GM19193 (cell line): ENCODE data around the gene NME3.

Experiments used
- POLR2A ChIP-seq: IDR thresholded peaks from 4 replicates; pipeline ENCODE4 v1.6.1; 2011; ENCODE audit not compliant: insufficient read depth, insufficient read length; ENCODE audit errors: extremely low read depth

NME3 gene

DNA sequence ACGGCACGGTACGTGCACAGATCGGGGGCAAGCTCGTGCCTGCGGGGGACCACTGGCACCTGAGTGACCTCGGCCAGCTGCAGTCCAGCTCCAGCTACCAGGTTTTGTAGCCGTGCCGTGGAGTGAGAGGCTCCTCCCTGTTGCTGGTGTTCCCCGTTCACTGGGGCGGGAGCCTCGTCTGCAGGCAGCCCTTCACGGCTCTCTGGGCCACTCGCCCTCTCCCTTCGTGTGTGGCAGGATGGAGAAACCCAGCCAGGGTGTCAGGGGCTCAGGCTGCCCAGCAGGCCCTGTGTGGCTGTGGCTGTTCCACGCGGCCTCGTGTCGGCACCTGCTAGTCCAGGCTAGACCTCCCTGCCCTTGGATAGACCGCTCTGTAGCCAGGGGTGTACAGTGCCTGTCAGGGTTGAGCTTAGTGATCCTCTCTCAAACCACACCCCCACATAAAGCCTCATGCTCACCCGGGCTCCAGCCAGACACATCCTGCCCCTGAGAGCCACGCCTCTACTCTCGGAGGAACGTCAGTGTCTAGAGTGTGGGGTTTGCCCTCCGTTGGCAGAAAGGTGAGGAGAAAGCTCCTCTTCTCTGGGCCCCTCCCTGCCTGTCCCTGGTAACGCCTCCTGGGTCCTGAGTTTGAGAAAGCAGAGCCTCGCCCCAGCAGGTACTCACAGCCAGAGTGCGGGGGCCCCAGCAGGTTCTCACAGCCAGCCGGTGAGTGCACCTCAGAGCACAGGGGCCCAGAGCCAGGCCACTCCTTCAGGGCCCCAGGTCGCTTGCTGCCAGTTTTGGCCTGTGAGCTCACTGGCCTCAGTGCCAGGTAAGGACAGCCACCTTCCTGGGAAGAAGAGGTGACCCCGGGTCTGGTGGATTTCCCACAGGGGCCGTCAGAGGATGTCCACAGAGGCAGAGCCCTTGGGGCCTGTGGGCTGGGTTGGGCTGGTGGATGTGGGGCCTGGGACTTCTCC, 27.7 kb downstream of the NME3 start:
- no peak for TF ChIP-seq POLR2A

GRCh38 chr16:1741553-1742165, 29.7 kb downstream of the NME3 start:
- TF ChIP-seq POLR2A: no peak

GRCh38 chr16:1740781-1741490, 30.4 kb downstream of the NME3 start:
- no peak for TF ChIP-seq POLR2A

DNA sequence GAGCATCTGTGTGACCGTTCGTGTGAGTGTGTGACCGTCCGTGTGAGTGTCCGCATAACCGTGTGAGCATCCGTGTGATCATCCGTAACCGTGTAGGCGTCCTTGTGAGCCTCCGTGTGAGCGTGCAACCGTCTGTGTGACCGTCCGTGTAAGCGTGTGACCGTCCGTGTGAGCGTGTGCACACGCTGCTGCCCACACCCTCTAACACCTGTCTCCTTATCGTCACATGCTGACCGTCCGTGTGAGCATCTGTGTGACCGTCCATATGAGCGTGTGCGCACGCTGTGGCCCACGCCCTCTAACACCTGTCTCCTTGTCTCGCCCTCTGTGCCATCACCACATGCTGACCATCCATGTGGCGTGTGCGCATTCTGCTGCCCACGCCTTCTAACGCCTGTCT, 31.1 kb downstream of the NME3 start:
- no peak for TF ChIP-seq POLR2A

- TF ChIP-seq POLR2A: no peak
Observed at GRCh38 chr16:1734816-1735215, 36.5 kb downstream of the NME3 start.

- no peak for TF ChIP-seq POLR2A
Observed at GRCh38 chr16:1734123-1734522, 37.2 kb downstream of the NME3 start.

GRCh38 chr16:1732071-1732470, 39.3 kb downstream of the NME3 start:
- TF ChIP-seq POLR2A: no peak

GRCh38 chr16:1731603-1732002, 39.7 kb downstream of the NME3 start:
- no peak for TF ChIP-seq POLR2A

- TF ChIP-seq POLR2A: no peak
Observed at GRCh38 chr16:1731073-1731472, 40.3 kb downstream of the NME3 start.

GRCh38 chr16:1729445-1729844, 41.9 kb downstream of the NME3 start:
- no peak for TF ChIP-seq POLR2A

GRCh38 chr16:1729026-1729425, 42.3 kb downstream of the NME3 start:
- no peak for TF ChIP-seq POLR2A

DNA sequence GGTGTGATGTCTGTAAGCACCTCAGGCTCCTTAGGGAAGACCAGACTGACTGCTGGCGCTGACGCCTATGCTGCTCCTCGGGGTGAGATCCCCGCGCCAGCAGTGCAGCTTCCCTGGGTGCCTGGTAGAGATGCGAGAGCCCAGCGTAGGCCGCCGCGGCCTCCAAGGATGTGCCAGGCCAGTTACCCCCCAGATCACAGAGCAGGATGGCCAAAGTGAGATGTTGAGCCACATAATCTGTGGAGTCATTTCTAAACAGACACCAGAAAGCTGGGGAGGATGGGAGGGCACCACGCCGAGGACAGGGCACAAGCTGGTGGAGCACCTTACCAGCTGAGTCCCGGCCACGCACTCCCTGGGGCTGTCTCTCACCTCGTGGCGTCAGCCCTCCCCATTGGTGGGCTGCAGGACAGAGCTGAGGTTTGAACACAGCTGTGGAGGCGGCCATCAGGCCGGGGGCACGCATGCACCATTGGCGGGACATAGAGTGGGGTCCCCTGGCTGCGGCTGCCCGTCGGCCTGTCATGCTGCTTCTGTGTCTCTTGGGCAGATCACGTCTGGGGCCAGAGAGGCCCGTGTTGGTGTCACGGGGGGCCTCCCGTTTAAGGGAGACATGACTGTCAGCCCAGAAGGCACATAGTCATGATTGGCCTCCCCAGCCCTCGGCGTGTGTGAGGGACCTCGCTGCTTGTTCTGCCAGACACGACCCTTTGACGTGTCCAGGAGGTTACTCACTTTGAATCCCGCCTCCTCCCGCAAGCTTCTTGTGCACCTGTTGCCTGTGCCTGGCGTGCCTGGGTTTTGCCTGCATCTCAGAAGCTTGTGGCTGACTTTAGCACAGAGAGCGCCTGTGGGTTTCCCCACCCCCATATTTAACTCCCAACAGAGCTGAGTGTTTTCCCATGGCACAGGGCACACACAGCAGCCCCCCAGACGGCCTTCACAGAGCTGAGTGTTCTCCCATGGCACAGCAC, 43.4 kb downstream of the NME3 start:
- TF ChIP-seq POLR2A: no peak

DNA sequence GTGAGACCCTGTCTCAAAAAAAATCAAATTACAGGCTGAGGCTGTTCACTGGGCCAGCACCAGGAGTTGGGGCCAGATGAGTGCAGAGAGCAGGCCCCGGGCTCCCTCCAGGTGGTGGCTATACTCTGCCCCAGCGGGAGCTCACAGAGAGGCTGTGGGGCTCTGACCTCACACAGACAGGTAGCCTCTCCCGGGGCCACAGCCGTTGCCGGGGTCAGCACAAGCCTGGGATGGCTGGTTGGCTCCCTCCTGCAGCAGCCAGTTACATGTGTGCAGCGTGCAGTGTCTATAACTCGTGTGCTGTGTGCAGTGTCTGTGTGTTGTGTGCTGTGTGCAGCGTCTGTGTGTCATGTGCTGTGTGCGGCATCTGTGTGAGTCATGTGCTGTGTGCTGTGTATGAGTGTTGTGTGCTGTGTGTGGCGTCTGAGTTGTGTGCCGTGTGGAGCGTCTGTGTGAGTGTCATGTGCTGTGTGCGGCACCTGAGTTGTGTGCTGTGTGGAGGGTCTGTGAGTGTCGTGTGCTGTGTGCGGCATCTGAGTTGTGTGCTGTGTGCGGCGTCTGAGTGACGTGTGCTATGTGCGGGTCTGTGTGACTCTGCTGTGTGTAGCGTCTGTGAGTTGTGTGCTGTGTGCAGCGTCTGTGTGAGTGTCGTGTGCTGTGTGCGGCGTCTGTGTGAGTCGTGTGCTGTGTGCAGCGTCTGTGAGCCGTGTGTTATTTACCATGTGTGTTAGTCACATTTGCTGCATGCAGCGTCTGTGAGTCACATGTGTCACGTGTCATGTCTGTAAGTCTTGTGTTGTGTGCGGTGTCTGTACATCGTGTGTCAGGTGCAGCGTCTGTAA, 44.5 kb downstream of the NME3 start:
- no peak for TF ChIP-seq POLR2A
